ENCODE measurements around the gene TFF2. TPM values are rescaled to one million over a fixed set of nuclear protein-coding genes. Genes with fewer than 3 reads are reported as not detected.

The TFF2 gene
- total RNA-seq, 4 donors from 2014 or later = not detected

- Histone ChIP-seq H3K36me3 (no peaks in the 10 kb centered on the region), H3K4me3 (no peak overlapping the region), H3K27me3 (no peaks in the 10 kb centered on the region), H3K4me1 (peaks cover 0 to 5% (median 0%) of the 10 kb centered on the region in 4 donors), H3K27ac (no peak overlapping the region), H3K9me3 (no peaks in the 10 kb centered on the region)
- TF ChIP-seq POLR2A (IDR thresholded peaks at IDR 0.05) (no peak), EP300 (IDR thresholded peaks at IDR 0.05) (no peak), CTCF (IDR thresholded peaks at IDR 0.05) (no peak)
- 90 to 91% methylated on average over 14 to 16 of the region's 17 CpGs for WGBS, 2 donors
- no peak for DNase-seq (ENCODE audit: low spot score in 2 of 2)
These were observed 11.8 kb downstream of the TFF2 start for GRCh38 chr21:42338729-42339715.

- TF ChIP-seq POLR2A (IDR thresholded peaks at IDR 0.05) = no peak
- TF ChIP-seq CTCF (IDR thresholded peaks at IDR 0.05) = peak; percentile 35 to 46 (median 44)
- TF ChIP-seq EP300 (IDR thresholded peaks at IDR 0.05) = no peak
- Histone ChIP-seq H3K4me3 (no peak overlapping the region), H3K9me3 (no peaks in the 10 kb centered on the region), H3K27ac (no peak overlapping the region), H3K27me3 (no peaks in the 10 kb centered on the region), H3K4me1 (peaks cover 0 to 5% (median 0%) of the 10 kb centered on the region in 4 donors), H3K36me3 (no peaks in the 10 kb centered on the region)
- DNase-seq (ENCODE audit: low spot score in 2 of 2) = peak; percentile 42 to 79
- WGBS, 2 donors = 48 to 51% methylated on average over 17 to 21 of the region's 23 CpGs
These were observed 12.7 kb downstream of the TFF2 start for GRCh38 chr21:42337830-42338728.

GRCh38 chr21:42337276-42337675 lies 13.5 kb downstream of the TFF2 start:
- Histone ChIP-seq H3K36me3 (no peaks in the 10 kb centered on the region), H3K27me3 (no peaks in the 10 kb centered on the region), H3K4me3 (no peak overlapping the region), H3K27ac (no peak overlapping the region), H3K4me1 (peaks cover 0 to 5% (median 0%) of the 10 kb centered on the region in 4 donors), H3K9me3 (peaks cover 0 to under 1% (median 0%) of the 10 kb centered on the region in 4 donors)
- DNase-seq (ENCODE audit: low spot score in 2 of 2) = no peak
- 87 to 89% methylated on average over 4 of the region's 4 CpGs for WGBS, 2 donors
- TF ChIP-seq POLR2A (IDR thresholded peaks at IDR 0.05) = no peak
- TF ChIP-seq EP300 (IDR thresholded peaks at IDR 0.05) = no peak
- TF ChIP-seq CTCF (IDR thresholded peaks at IDR 0.05) = no peak

GRCh38 chr21:42336054-42336453 lies 14.7 kb downstream of the TFF2 start:
- no peaks in the 10 kb centered on the region for H3K27me3 ChIP-seq
- H3K27ac ChIP-seq = no peak overlapping the region
- no peak overlapping the region for H3K4me3 ChIP-seq
- H3K36me3 ChIP-seq = no peaks in the 10 kb centered on the region
- WGBS, 2 donors = 20 to 32% methylated on average over 10 of the region's 10 CpGs
- peaks cover 0 to 13% (median 0%) of the 10 kb centered on the region in 4 donors for H3K9me3 ChIP-seq
- peaks cover 0 to 5% (median 0%) of the 10 kb centered on the region in 4 donors for H3K4me1 ChIP-seq
- TF ChIP-seq CTCF (IDR thresholded peaks at IDR 0.05) = no peak
- TF ChIP-seq POLR2A (IDR thresholded peaks at IDR 0.05) = no peak
- TF ChIP-seq EP300 (IDR thresholded peaks at IDR 0.05) = no peak
- no peak for DNase-seq (ENCODE audit: low spot score in 2 of 2)
